Common myeloid progenitor, CD34-positive (primary cell): Measurements from ENCODE around the gene ACAP3.
A peak's percentile ranks its signal among the peaks of the same experiment; 100 is the strongest.

Experiments used
- CTCF ChIA-PET: fragments of 350-600 bp; sonication (Branson Sonifier 250); formaldehyde crosslinking; loops from one replicate; lab custom pipeline; 2021; ENCODE audit warnings: antibody characterized with exemption; lab: Charles Lee
- POLR2A ChIA-PET: fragments of 350-600 bp; sonication (Branson Sonifier 250); formaldehyde crosslinking; loops from one replicate; lab custom pipeline; 2021; ENCODE audit warnings: antibody characterized with exemption; lab: Charles Lee
- DNase-seq, 3 donors: peaks; one replicate each; pipeline versions ENCODE4 v3.0.0 to v3.0.0-alpha.2; 2013
- H3K27ac ChIP-seq, 2 experiments: 1 replicate in 1 of 2; 2 replicates in 1 of 2; pipeline ENCODE4 v1.7.0; 2013; ENCODE audit warnings: inconsistent platforms in 2 of 2, low read length in 2 of 2, mild to moderate bottlenecking in 2 of 2, low read depth in 1 of 2, moderate library complexity in 1 of 2; ENCODE audit not compliant: severe bottlenecking in 2 of 2, insufficient read depth in 1 of 2, poor library complexity in 1 of 2
- H3K27me3 ChIP-seq, 5 experiments: replicated peaks in 2 of 5; 1 replicate in 3 of 5; 2 replicates in 2 of 5; pipeline versions ENCODE4 v1.6.1 to v1.7.0; 2013; ENCODE audit warnings: low read length in 4 of 5, mild to moderate bottlenecking in 2 of 5, moderate library complexity in 2 of 5, inconsistent platforms in 1 of 5; ENCODE audit not compliant: insufficient read depth in 5 of 5, control insufficient read depth in 4 of 5
- H3K36me3 ChIP-seq, 4 experiments: 1 replicate in 2 of 4; 2 replicates in 2 of 4; pipeline versions ENCODE4 v1.6.1 to v1.7.0; 2013; ENCODE audit warnings: low read length in 3 of 4, control low read depth in 1 of 4, mild to moderate bottlenecking in 1 of 4; ENCODE audit not compliant: control insufficient read depth in 4 of 4, insufficient read depth in 4 of 4
- H3K4me1 ChIP-seq, 4 experiments: 1 replicate in 3 of 4; 2 replicates in 1 of 4; pipeline versions ENCODE4 v1.6.1 to v1.7.1; 2013; ENCODE audit warnings: low read length in 3 of 4, mild to moderate bottlenecking in 3 of 4, control low read depth in 1 of 4, inconsistent platforms in 1 of 4, moderate library complexity in 1 of 4; ENCODE audit not compliant: control insufficient read depth in 4 of 4, insufficient read depth in 4 of 4; ENCODE audit errors: control extremely low read depth in 1 of 4
- H3K4me3 ChIP-seq, 7 experiments: 1 replicate in 4 of 7; 2 replicates in 3 of 7; pipeline versions ENCODE4 v1.5.1 to v1.7.0; 2013; ENCODE audit warnings: mild to moderate bottlenecking in 7 of 7, low read length in 6 of 7, moderate library complexity in 6 of 7, inconsistent platforms in 2 of 7, low read depth in 2 of 7, control low read depth in 1 of 7; ENCODE audit not compliant: insufficient read depth in 4 of 7, control insufficient read depth in 1 of 7; ENCODE audit errors: extremely low read depth in 1 of 7
- H3K9me3 ChIP-seq, 5 experiments: 1 replicate in 4 of 5; 2 replicates in 1 of 5; pipeline versions ENCODE4 v1.6.1 to v1.7.1; 2013; ENCODE audit warnings: low read length in 4 of 5, mild to moderate bottlenecking in 2 of 5, inconsistent platforms in 1 of 5, low read depth in 1 of 5, moderate library complexity in 1 of 5; ENCODE audit not compliant: control insufficient read depth in 4 of 5, insufficient read depth in 2 of 5; ENCODE audit errors: control extremely low read depth in 1 of 5
- WGBS: methylation state at CpG from one replicate; pipeline ENCODE4 v1.1.5; 2013; ENCODE audit not compliant: insufficient coverage; 5-methylcytosine and 5-hydroxymethylcytosine counted together

The ACAP3 gene

DNA sequence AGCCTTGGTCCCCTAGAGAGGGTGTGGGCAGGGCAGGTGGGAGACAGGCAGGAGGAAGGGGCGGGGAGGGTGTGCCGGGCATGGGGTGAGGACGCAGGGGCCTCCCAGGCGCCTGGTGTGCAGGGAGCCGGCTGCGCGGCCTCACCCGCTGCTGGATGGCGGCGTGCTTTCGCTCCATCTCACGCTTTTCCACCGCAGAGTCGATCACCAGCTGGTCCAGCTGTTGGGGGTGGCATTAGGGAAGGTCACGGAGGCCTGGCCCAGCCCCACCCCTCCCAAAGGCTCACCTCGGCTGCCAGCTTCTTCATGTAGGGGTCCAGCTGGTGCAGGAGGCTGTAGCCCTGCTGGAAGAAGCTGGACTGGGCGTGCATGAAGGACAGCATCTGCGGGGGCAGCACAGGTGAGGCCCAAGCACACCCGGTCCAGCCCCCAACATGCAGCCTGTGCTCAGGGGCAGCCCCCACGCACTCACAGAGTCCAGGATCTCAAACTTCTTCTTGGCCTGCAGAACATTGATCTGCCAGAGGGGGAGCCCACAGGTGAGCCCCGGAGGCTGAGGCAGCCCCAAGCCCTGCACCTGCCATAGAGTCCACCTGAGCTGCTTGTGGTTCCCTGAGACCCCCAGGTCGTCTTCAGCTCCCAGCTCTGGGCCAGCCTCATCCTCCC lies 7.9 kb downstream of the ACAP3 start:
- Histone ChIP-seq H3K9me3 (no peaks in the 10 kb centered on the region), H3K4me3 (no peak overlapping the region), H3K4me1 (peaks cover 0 to 18% (median 11%) of the 10 kb centered on the region in 4 experiments), H3K27ac (no peak overlapping the region), H3K36me3 (peaks cover 0 to 21% (median 10%) of the 10 kb centered on the region in 4 experiments), H3K27me3 (no peaks in the 10 kb centered on the region)
- POLR2A ChIA-PET = no interaction called here
- CTCF ChIA-PET = interaction anchor here (1.2 to 1.8 kb wide), 4 partner anchors 8 to 103 kb away, joined by 3 to 5 read pairs (median 4); no protein-coding TSS in a partner anchor
- DNase-seq = peak in 2 of 3 donors; percentile 30 to 44
- 94% methylated on average over 17 of the region's 22 CpGs for WGBS

DNA sequence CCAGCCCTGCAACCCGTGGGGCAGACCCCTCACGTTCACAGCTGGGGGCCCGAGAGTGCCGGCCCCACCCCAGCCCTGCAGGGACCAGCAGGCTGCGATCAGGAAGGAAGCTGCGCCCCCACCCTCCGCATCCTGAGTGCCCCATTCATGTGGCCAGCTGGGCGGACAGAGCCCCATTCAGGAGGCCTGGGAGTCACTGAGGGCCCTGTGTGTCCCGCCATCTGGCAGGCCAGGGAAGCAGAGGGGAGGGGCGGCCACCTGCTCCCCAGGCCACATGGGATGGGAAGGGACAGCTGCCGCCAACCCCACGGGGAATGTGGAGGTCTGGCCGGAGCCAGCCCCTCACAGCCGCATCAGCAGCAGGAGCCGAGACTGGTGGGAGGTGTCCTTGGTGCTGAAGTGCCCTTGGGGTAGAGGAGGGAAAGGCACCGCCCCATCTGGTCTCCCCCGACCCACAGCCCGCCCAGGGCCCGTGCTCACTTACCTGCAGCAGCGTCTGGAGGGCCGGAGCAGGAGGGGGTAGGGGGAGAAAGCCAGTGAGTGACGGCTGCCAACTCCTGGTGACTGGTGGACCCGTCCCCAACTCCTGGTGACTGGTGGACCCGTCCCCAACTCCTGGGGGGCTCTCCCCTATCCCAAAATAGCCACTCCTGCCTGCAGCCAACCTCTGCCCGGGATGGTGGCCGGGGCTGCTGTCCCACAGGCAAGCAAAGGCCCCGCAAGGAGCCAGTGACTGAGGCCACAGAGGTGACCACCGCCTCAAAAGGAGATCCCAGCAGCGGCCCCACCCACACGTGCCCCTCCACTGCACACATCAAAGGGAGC lies 8.7 kb downstream of the ACAP3 start:
- POLR2A ChIA-PET = no interaction called here
- Histone ChIP-seq H3K9me3 (no peaks in the 10 kb centered on the region), H3K36me3 (peaks cover 0 to 25% (median 11%) of the 10 kb centered on the region in 4 experiments), H3K4me3 (no peak overlapping the region), H3K27me3 (no peaks in the 10 kb centered on the region), H3K27ac (no peak overlapping the region), H3K4me1 (peaks cover 0 to 10% (median 5%) of the 10 kb centered on the region in 4 experiments)
- 94% methylated on average over 22 of the region's 30 CpGs for WGBS
- CTCF ChIA-PET = interaction anchor here (1.1 kb wide), 1 partner anchor 22 kb away, joined by 3 read pairs; no protein-coding TSS in a partner anchor
- DNase-seq = peak in 2 of 3 donors; percentile 28 to 33

DNA sequence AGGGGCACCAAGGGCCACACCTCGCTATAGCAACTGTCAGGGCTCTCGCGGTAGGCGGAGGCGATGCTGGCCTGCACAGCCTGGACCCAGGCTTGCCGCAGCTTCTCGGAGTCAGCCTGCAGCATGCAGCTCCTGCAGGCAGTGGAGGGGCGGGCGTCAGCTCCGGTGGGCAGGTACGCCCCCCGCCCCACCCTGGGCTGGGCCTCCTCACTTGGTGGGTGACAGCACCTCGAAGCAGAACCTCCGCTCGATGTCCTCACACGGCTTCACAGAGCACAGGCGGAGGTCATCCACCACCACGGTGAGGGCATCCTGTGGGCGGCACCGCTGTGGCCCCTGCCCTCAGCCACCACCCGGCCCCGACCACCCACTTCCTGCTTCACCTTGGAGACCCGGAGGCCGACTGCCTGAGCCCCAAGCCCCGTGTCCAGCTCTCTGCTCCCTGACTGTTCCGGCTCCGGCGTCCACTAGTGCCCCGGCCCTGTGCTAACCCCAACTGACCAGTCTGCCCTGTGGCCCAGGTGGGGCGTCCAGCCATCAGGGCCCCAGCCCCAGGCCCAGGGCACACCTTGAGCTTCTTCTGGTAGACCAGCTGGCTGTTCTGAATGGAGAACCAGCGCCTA lies 9.8 kb downstream of the ACAP3 start:
- DNase-seq = no peak
- ChIA-PET POLR2A (no interaction called here), CTCF (interaction anchor here (0.7 to 1.1 kb wide), 2 partner anchors 21 to 92 kb away, joined by 3 read pairs; partner anchors contain the start of gene TNFRSF18)
- Histone ChIP-seq H3K9me3 (no peaks in the 10 kb centered on the region), H3K36me3 (peaks cover 0 to 29% (median 11%) of the 10 kb centered on the region in 4 experiments), H3K4me3 (no peak overlapping the region), H3K27ac (no peak overlapping the region), H3K4me1 (peaks cover 0 to 3% (median under 1%) of the 10 kb centered on the region in 4 experiments), H3K27me3 (no peaks in the 10 kb centered on the region)
- WGBS = 96% methylated on average over 27 of the region's 31 CpGs

DNA sequence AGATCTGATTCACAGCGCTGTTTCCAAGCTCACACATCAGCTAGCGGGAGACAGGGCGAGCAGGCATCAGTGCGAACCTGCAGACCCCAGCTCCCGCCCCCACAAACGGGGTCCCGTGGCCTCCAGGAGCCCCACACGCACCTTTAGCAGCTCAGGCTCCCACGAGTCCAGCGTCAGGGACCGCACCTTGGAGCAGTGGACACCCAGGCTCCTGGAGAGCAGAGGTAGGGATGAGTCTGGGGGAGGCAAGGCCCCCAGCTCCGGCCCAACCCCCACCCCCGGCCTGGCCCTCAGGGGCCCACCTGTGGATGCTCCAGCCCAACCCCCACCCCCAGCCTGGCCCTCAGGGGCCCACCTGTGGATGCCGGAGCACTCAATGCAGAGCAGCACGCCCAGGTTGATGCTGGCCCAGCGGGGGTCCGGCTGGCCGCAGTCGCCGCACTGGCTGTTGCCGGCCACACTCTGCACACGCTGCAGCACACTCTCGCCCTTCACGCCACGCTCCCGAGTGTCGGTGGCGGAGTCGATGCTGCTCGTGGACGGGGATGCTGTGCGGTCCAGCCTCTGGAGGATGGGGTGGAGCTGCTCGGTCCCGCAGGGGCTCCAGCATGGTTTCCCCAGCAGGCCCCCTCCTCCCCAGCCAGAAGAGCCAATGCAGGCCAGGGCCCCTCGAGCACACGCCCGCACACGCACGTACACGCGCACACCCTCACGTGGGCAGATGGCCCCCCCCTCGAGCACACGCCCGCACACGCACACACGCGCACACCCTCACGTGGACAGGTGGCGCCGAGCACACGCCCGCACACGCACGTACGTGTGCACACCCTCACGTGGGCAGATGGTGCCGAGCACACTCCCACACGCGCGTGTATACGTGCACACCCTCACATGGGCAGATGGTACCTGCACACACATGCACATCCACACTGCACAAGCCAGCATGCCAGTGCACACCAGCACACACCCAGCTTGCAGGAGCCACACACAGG lies 11.4 kb downstream of the ACAP3 start:
- no peak for DNase-seq
- Histone ChIP-seq H3K9me3 (no peaks in the 10 kb centered on the region), H3K4me1 (peaks cover 0 to 3% (median 0%) of the 10 kb centered on the region in 4 experiments), H3K36me3 (peaks cover 0 to 29% (median 11%) of the 10 kb centered on the region in 4 experiments), H3K27me3 (no peaks in the 10 kb centered on the region), H3K27ac (no peak overlapping the region), H3K4me3 (no peak overlapping the region)
- ChIA-PET CTCF (interaction anchor here (1.7 kb wide), 1 partner anchor 56 kb away, joined by 4 read pairs; no protein-coding TSS in a partner anchor), POLR2A (interaction anchor here (0.8 kb wide), 1 partner anchor 9 kb away, joined by 3 read pairs; no protein-coding TSS in a partner anchor)
- 96% methylated on average over 56 of the region's 62 CpGs for WGBS

DNA sequence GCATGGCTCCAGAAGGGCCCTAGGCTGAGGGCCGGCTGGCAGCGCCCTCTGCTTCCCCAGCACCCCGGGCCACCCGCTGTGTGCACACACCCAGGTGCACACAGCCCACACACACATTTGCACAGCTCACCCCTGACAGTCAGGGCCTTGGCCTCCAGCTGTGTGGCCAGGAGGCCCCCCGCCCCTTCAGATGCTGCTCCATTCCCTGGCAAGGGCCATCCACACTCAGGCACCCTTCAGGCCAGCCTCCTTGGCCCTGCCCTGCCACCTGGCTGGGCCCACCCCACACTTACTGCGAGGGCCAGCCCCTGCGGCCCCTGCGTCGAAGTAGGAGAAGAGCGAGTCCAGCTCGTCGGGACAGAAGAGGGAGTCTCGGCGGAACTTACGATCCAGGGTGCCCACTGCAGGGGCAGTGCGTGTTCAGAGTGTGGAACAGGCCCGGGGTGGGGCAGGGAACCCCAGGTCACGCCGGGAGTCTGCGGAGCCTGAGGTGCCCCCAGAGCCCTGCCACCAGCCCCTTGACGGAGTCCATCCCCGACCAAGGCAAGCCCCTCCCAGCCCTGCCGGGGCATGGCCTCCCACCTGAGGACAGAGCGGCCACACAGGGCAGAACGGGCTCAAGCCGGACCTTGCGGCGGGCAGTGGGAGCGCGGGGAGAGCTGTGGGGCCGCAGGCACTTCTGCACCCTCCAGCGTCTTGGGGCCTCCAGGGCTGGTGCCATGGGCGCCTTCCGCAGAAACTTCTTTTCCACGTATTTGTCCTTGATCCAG lies 12.4 kb downstream of the ACAP3 start:
- Histone ChIP-seq H3K27me3 (no peaks in the 10 kb centered on the region), H3K4me1 (peaks cover 0 to 3% (median 0%) of the 10 kb centered on the region in 4 experiments), H3K9me3 (no peaks in the 10 kb centered on the region), H3K27ac (no peak overlapping the region), H3K36me3 (peaks cover 0 to 29% (median 11%) of the 10 kb centered on the region in 4 experiments), H3K4me3 (no peak overlapping the region)
- no peak for DNase-seq
- WGBS = 97% methylated on average over 25 of the region's 35 CpGs
- ChIA-PET CTCF (interaction anchor here (1.7 kb wide), 1 partner anchor 55 kb away, joined by 4 read pairs; no protein-coding TSS in a partner anchor), POLR2A (interaction anchor here (0.8 kb wide), 1 partner anchor 10 kb away, joined by 3 read pairs; no protein-coding TSS in a partner anchor)
